BLaER1 treated with 17β-estradiol and CSF1 and Interleukin-3, amounts not matched to agents 10 nM and 100 nM (cell line): ENCODE measurements around the gene TNFSF18.
"Not testable (repeated sequence)": the region's sequence is repeated elsewhere in the genome, so short reads cannot be mapped to it uniquely, and the experiment has no call there.

Experiments used
- H3K27ac ChIP-seq, 11 experiments: shearing (Covaris generic); formaldehyde crosslinking; 2 replicates each; pipeline ENCODE4 v1.8.1; 2022
- H3K27me3 ChIP-seq, 11 experiments: shearing (Covaris generic); formaldehyde crosslinking; 2 replicates each; pipeline ENCODE4 v1.8.1; 2022
- H3K36me3 ChIP-seq, 11 experiments: shearing (Covaris generic); formaldehyde crosslinking; 2 replicates each; pipeline ENCODE4 v1.8.1; 2022
- H3K4me1 ChIP-seq, 10 experiments: shearing (Covaris generic); formaldehyde crosslinking; 2 replicates each; pipeline ENCODE4 v1.8.1; 2022
- H3K4me2 ChIP-seq, 11 experiments: shearing (Covaris generic); formaldehyde crosslinking; 2 replicates each; pipeline ENCODE4 v1.8.1; 2022
- H3K4me3 ChIP-seq, 10 experiments: shearing (Covaris generic); formaldehyde crosslinking; 2 replicates each; pipeline ENCODE4 v1.8.1; 2022
- H3K9ac ChIP-seq, 11 experiments: shearing (Covaris generic); formaldehyde crosslinking; 2 replicates each; pipeline ENCODE4 v1.8.1; 2022
- H3K9me3 ChIP-seq, 11 experiments: shearing (Covaris generic); formaldehyde crosslinking; replicated peaks in 1 of 11; 2 replicates each; pipeline ENCODE4 v1.8.1; 2022
- H4K20me1 ChIP-seq, 11 experiments: shearing (Covaris generic); formaldehyde crosslinking; 2 replicates each; pipeline ENCODE4 v1.8.1; 2022
- Cebpa-rat ChIP-seq, 11 experiments: shearing (Covaris generic); IDR thresholded peaks; 2 replicates each; pipeline ENCODE4 v1.8.1; 2022

TNFSF18 gene

GRCh38 chr1:173050865-173051264, at the start of gene TNFSF18:
TSS of gene TNFSF18 (minus strand) at chr1:173050941. CDS start at chr1:173050896, 45 bp downstream.
- Histone ChIP-seq H3K4me3 (peak within 1 kb of the TSS in 3 of 10 experiments; percentile 31 to 59 (median 42); a peak in 6 of 20 replicates), H3K27ac (peak within 1 kb of the TSS in 3 of 11 experiments; percentile 46 to 78 (median 75); a peak in 5 of 22 replicates), H3K9me3 (no peaks in the 10 kb centered on the region), H3K4me1 (peaks cover 0 to 82% (median 21%) of the 10 kb centered on the region in 10 experiments; a peak in 16 of 20 replicates), H3K27me3 (no peaks in the 10 kb centered on the region), H3K36me3 (peaks cover 0 to 3% (median 0%) of the 10 kb centered on the region in 11 experiments; a peak in 2 of 22 replicates), H4K20me1 (no peaks in the 10 kb centered on the region), H3K4me2 (peak within 1 kb of the TSS in 4 of 11 experiments; percentile 24 to 83 (median 78); a peak in 8 of 22 replicates), H3K9ac (peak within 1 kb of the TSS in 3 of 11 experiments; percentile 48 to 70 (median 66); a peak in 5 of 22 replicates)
- TF ChIP-seq Cebpa-rat (IDR thresholded peaks at IDR 0.05), result no peak

- TF ChIP-seq Cebpa-rat (IDR thresholded peaks at IDR 0.05), result no peak
- Histone ChIP-seq H4K20me1 (no peaks in the 10 kb centered on the region), H3K36me3 (peaks cover 0 to 11% (median 0%) of the 10 kb centered on the region in 11 experiments; a peak in 4 of 22 replicates), H3K4me1 (peaks cover 0 to 49% (median 0%) of the 10 kb centered on the region in 10 experiments; a peak in 6 of 20 replicates), H3K9me3 (peaks cover 13 to 23% (median 17%) of the 10 kb centered on the region in 11 experiments), H3K27me3 (no peaks in the 10 kb centered on the region), H3K27ac (no peak overlapping the region), H3K4me2 (peak overlapping the region in 1 of 11 experiments; percentile 10; a peak in 1 of 22 replicates), H3K4me3 (no peak overlapping the region), H3K9ac (no peak overlapping the region)
These were observed 48.4 kb upstream of the TNFSF18 start for GRCh38 chr1:173099166-173099565.

- Histone ChIP-seq H3K9ac (no peak overlapping the region), H3K4me3 (no peak overlapping the region), H3K36me3 (peaks cover 0 to 4% (median 0%) of the 10 kb centered on the region in 11 experiments; a peak in 2 of 22 replicates), H3K4me1 (peaks cover 0 to 60% (median 0%) of the 10 kb centered on the region in 10 experiments; a peak in 8 of 20 replicates), H3K27me3 (no peaks in the 10 kb centered on the region), H3K9me3 (peaks cover 5 to 13% (median 8%) of the 10 kb centered on the region in 11 experiments), H3K4me2 (peak overlapping the region in 2 of 11 experiments; percentile 20 to 27; a peak in 4 of 22 replicates), H4K20me1 (no peaks in the 10 kb centered on the region), H3K27ac (no peak overlapping the region; a peak in 1 of 22 replicates)
- no peak for TF ChIP-seq Cebpa-rat (IDR thresholded peaks at IDR 0.05)
These were observed 47.4 kb upstream of the TNFSF18 start for GRCh38 chr1:173098117-173098516.

GRCh38 chr1:173097001-173097400, 46.3 kb upstream of the TNFSF18 start:
- TF ChIP-seq Cebpa-rat (IDR thresholded peaks at IDR 0.05), result no peak
- Histone ChIP-seq H3K27me3 (no peaks in the 10 kb centered on the region), H3K9ac (no peak overlapping the region), H3K4me1 (peaks cover 0 to 71% (median 0%) of the 10 kb centered on the region in 10 experiments; a peak in 8 of 20 replicates), H3K36me3 (no peaks in the 10 kb centered on the region), H3K27ac (0 out of 22 replicates have a peak overlapping the region, but pooled peaks of 1 of the 11 experiments have one; percentile 1), H4K20me1 (no peaks in the 10 kb centered on the region), H3K9me3 (peaks cover 0 to 2% (median 0%) of the 10 kb centered on the region in 11 experiments; a peak in 1 of 22 replicates), H3K4me3 (no peak overlapping the region), H3K4me2 (peak overlapping the region in 2 of 11 experiments; percentile 46 to 48; a peak in 3 of 22 replicates)

GRCh38 chr1:173095632-173096031, 44.9 kb upstream of the TNFSF18 start:
- Histone ChIP-seq H3K9ac (no peak overlapping the region), H3K4me3 (no peak overlapping the region), H3K27me3 (no peaks in the 10 kb centered on the region), H4K20me1 (no peaks in the 10 kb centered on the region), H3K36me3 (no peaks in the 10 kb centered on the region), H3K27ac (no peak overlapping the region), H3K4me2 (peak overlapping the region in 2 of 11 experiments; percentile 77 to 81; a peak in 3 of 22 replicates), H3K4me1 (peaks cover 0 to 81% (median 0%) of the 10 kb centered on the region in 10 experiments; a peak in 8 of 20 replicates), H3K9me3 (no peaks in the 10 kb centered on the region)
- no peak for TF ChIP-seq Cebpa-rat (IDR thresholded peaks at IDR 0.05)

- Histone ChIP-seq H3K27ac (peak overlapping the region in 3 of 11 experiments; percentile 46 to 83 (median 74); a peak in 4 of 22 replicates), H3K36me3 (no peaks in the 10 kb centered on the region), H3K4me3 (no peak overlapping the region), H3K4me2 (peak overlapping the region in 3 of 11 experiments; percentile 60 to 81 (median 77); a peak in 5 of 22 replicates), H4K20me1 (no peaks in the 10 kb centered on the region), H3K9me3 (no peaks in the 10 kb centered on the region), H3K4me1 (peaks cover 0 to 81% (median 0%) of the 10 kb centered on the region in 10 experiments; a peak in 8 of 20 replicates), H3K9ac (peak overlapping the region in 1 of 11 experiments; percentile 56; a peak in 1 of 22 replicates), H3K27me3 (no peaks in the 10 kb centered on the region)
- TF ChIP-seq Cebpa-rat (IDR thresholded peaks at IDR 0.05), result no peak
These were observed 43.8 kb upstream of the TNFSF18 start for GRCh38 chr1:173094541-173094940.

GRCh38 chr1:173093691-173094445, 43.1 kb upstream of the TNFSF18 start:
- H3K27me3 ChIP-seq, result no peaks in the 10 kb centered on the region
- no peaks in the 10 kb centered on the region for H3K36me3 ChIP-seq
- peak overlapping the region in 3 of 11 experiments; percentile 46 to 83 (median 74); a peak in 6 of 22 replicates for H3K27ac ChIP-seq
- H3K4me1 ChIP-seq, result peaks cover 0 to 78% (median 0%) of the 10 kb centered on the region in 10 experiments; a peak in 8 of 20 replicates
- no peaks in the 10 kb centered on the region for H4K20me1 ChIP-seq
- peak overlapping the region in 2 of 11 experiments; percentile 42 to 57; a peak in 2 of 22 replicates for H3K9ac ChIP-seq
- H3K4me3 ChIP-seq, result no peak overlapping the region
- TF ChIP-seq Cebpa-rat (IDR thresholded peaks at IDR 0.05), result no peak
- H3K9me3 ChIP-seq, result no peaks in the 10 kb centered on the region
- H3K4me2 ChIP-seq, result peak overlapping the region in 3 of 11 experiments; percentile 60 to 81 (median 77); a peak in 6 of 22 replicates

- Histone ChIP-seq H3K36me3 (no peaks in the 10 kb centered on the region), H4K20me1 (no peaks in the 10 kb centered on the region), H3K4me1 (no peaks in the 10 kb centered on the region), H3K9me3 (no peaks in the 10 kb centered on the region), H3K27ac (no peak overlapping the region), H3K27me3 (no peaks in the 10 kb centered on the region), H3K9ac (no peak overlapping the region), H3K4me3 (no peak overlapping the region), H3K4me2 (no peak overlapping the region)
- TF ChIP-seq Cebpa-rat (IDR thresholded peaks at IDR 0.05), result no peak
These were observed 33.6 kb upstream of the TNFSF18 start for GRCh38 chr1:173084292-173084691.

GRCh38 chr1:173082913-173083312, 32.2 kb upstream of the TNFSF18 start:
- Histone ChIP-seq H3K36me3 (no peaks in the 10 kb centered on the region), H3K9ac (no peak overlapping the region), H4K20me1 (no peaks in the 10 kb centered on the region), H3K27me3 (no peaks in the 10 kb centered on the region), H3K4me2 (no peak overlapping the region), H3K4me1 (no peaks in the 10 kb centered on the region), H3K9me3 (no peaks in the 10 kb centered on the region), H3K27ac (no peak overlapping the region), H3K4me3 (no peak overlapping the region)
- no peak for TF ChIP-seq Cebpa-rat (IDR thresholded peaks at IDR 0.05)

- H3K4me2 ChIP-seq, H3K36me3 ChIP-seq, H3K9ac ChIP-seq, H3K4me3 ChIP-seq, H3K27me3 ChIP-seq, H4K20me1 ChIP-seq, H3K4me1 ChIP-seq, H3K27ac ChIP-seq: not testable (repeated sequence)
- H3K9me3 ChIP-seq, result peaks cover 9 to 16% (median 12%) of the 10 kb centered on the region in 11 experiments; a peak in 20 of 22 replicates
These were observed 23.5 kb upstream of the TNFSF18 start for GRCh38 chr1:173074217-173074616.
